Trophoblast cell (in vitro differentiated cells and primary cell): Measurements from ENCODE around the gene GGTLC1.
"Not testable (repeated sequence)": the region's sequence is repeated elsewhere in the genome, so short reads cannot be mapped to it uniquely, and the experiment has no call there.

ENCODE experiments used
- DNase-seq, 2 donors: peaks; one replicate each; pipeline ENCODE4 v3.0.0-alpha.2; 2016
- H2AFZ ChIP-seq: 2 replicates; pipeline ENCODE4 v1.6.1; 2013; ENCODE audit warnings: low read length, moderate library complexity, mild to moderate bottlenecking; ENCODE audit not compliant: insufficient read depth, poor library complexity
- H2AK5ac ChIP-seq: 2 replicates; pipeline ENCODE4 v1.6.1; 2013; ENCODE audit warnings: mild to moderate bottlenecking, low read length
- H2BK120ac ChIP-seq: 2 replicates; pipeline ENCODE4 v1.6.1; 2013; ENCODE audit warnings: low read length, mild to moderate bottlenecking, moderate library complexity; ENCODE audit not compliant: insufficient read depth, poor library complexity
- H2BK12ac ChIP-seq: 2 replicates; pipeline ENCODE4 v1.6.1; 2013; ENCODE audit warnings: mild to moderate bottlenecking, low read length, moderate library complexity
- H2BK5ac ChIP-seq: 2 replicates; pipeline ENCODE4 v1.6.1; 2013; ENCODE audit warnings: low read length, low read depth, moderate library complexity, mild to moderate bottlenecking; ENCODE audit not compliant: poor library complexity
- H3K14ac ChIP-seq: 2 replicates; pipeline ENCODE4 v1.6.1; 2013; ENCODE audit warnings: mild to moderate bottlenecking, low read length
- H3K18ac ChIP-seq: 2 replicates; pipeline ENCODE4 v1.6.1; 2013; ENCODE audit warnings: mild to moderate bottlenecking, low read length
- H3K23ac ChIP-seq: 2 replicates; pipeline ENCODE4 v1.6.1; 2013; ENCODE audit warnings: low read length
- H3K27ac ChIP-seq: 2 replicates; pipeline ENCODE4 v1.5.1; 2013; ENCODE audit warnings: low read depth, mild to moderate bottlenecking, inconsistent platforms, low read length, moderate library complexity
- H3K27me3 ChIP-seq: 2 replicates; pipeline ENCODE4 v1.6.1; 2013; ENCODE audit warnings: inconsistent platforms, mild to moderate bottlenecking, low read length, moderate library complexity; ENCODE audit not compliant: insufficient read depth
- H3K36me3 ChIP-seq, 2 experiments: 1 replicate in 1 of 2; 2 replicates in 1 of 2; pipeline ENCODE4 v1.6.1; 2013; ENCODE audit warnings: low read length in 2 of 2, mild to moderate bottlenecking in 2 of 2, moderate library complexity in 1 of 2; ENCODE audit not compliant: insufficient read depth in 2 of 2, control insufficient read depth in 1 of 2
- H3K4ac ChIP-seq: 2 replicates; pipeline ENCODE4 v1.6.1; 2013; ENCODE audit warnings: low read depth, mild to moderate bottlenecking, low read length, moderate library complexity
- H3K4me1 ChIP-seq, 2 experiments: 1 replicate in 1 of 2; 2 replicates in 1 of 2; pipeline ENCODE4 v1.6.1; 2013; ENCODE audit warnings: low read length in 2 of 2, mild to moderate bottlenecking in 2 of 2, moderate library complexity in 1 of 2; ENCODE audit not compliant: insufficient read depth in 2 of 2, control insufficient read depth in 1 of 2
- H3K4me2 ChIP-seq: 2 replicates; pipeline ENCODE4 v1.6.1; 2013; ENCODE audit warnings: inconsistent platforms, mild to moderate bottlenecking, low read length, moderate library complexity
- H3K4me3 ChIP-seq: 2 replicates; pipeline ENCODE4 v1.5.1; 2013; ENCODE audit warnings: mild to moderate bottlenecking, low read depth, low read length, inconsistent platforms
- H3K79me1 ChIP-seq: one replicate; pipeline ENCODE4 v1.6.1; 2013; ENCODE audit warnings: low read length
- H3K79me2 ChIP-seq: 2 replicates; pipeline ENCODE4 v1.6.1; 2013; ENCODE audit warnings: low read length, mild to moderate bottlenecking; ENCODE audit not compliant: control insufficient read depth, insufficient read depth, poor library complexity
- H3K9ac ChIP-seq: 2 replicates; pipeline ENCODE4 v1.6.1; 2013; ENCODE audit warnings: mild to moderate bottlenecking, low read length
- H3K9me3 ChIP-seq: 2 replicates; pipeline ENCODE4 v1.6.1; 2013; ENCODE audit warnings: low read depth, mild to moderate bottlenecking, control low read depth, inconsistent platforms, low read length; ENCODE audit not compliant: insufficient read depth
- H4K12ac ChIP-seq: 2 replicates; pipeline ENCODE4 v1.6.1; 2013; ENCODE audit warnings: low read depth, mild to moderate bottlenecking, low read length, moderate library complexity
- H4K8ac ChIP-seq: 2 replicates; pipeline ENCODE4 v1.6.1; 2013; ENCODE audit warnings: low read depth, mild to moderate bottlenecking, low read length, moderate library complexity
- H4K91ac ChIP-seq: one replicate; pipeline ENCODE4 v1.6.1; 2013; ENCODE audit warnings: low read depth, mild to moderate bottlenecking, low read length, moderate library complexity
- WGBS: extraction: QIAGEN DNeasy Blood & Tissue Kit; methylation state at CpG from one replicate; pipeline ENCODE4 v1.1.7; 2013; ENCODE audit warnings: missing lambda C conversion rate; ENCODE audit not compliant: insufficient read length, insufficient coverage; ENCODE audit errors: extremely low coverage; 5-methylcytosine and 5-hydroxymethylcytosine counted together

The GGTLC1 gene

DNA sequence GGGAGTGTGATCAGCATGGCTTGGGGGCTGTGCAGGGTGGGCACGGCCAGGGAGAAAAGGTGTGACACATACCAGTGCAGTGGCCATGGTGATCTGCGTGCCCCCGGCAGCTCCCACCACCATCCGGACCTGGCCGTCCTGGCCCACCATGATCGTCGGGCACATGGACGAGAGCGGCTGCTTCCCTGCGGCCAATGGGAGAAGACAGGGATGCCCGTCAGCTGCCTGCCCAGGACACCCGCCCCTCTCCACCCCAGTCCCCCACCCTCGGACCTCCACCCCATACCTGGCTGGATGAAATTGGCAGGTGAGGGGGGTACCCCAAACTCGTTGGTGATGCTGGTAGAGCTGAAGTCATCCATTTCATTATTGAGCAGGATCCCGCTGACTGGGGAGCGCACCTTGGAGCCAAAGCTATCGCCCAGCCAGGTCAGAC lies 2.8 kb downstream of the GGTLC1 start:
- H3K27me3 ChIP-seq, H3K27ac ChIP-seq: not testable (repeated sequence)

DNA sequence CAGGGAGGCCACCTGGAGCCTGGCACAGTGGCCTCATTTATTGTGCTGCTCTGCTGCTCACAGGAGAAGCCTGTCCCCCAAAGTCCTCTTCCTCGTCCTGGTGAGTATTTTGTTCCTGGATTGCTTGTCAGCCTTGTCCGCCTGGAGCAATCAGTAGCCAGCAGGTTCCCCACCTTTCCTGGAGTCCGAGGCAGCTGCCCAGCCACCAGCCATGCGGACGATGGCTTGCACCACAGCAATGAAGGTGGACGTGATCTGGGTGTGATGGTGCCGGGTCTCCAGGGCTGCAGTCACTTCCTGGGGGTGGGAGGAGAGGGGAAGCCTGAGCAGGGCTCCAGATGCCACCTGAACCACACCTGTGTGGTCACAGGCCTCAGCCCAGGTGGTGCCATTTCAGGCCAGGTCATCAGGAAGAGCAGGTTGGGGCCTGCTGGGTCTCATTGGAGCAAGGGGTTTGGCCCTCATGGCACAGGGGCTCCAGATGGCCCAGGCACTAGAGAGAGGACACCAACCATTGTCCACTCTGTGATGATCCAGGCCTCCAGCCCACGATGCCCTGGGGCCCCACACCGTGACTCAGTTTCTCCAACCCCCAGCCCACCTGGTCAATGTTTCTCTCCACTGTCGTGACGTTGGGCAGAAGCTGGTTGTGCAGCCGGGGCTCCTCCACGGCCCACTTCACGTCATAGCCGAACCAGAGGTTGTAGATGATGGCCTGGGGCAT lies 3.4 kb downstream of the GGTLC1 start:
- WGBS, result no CpG with 5 or more reads among the region's 15 CpGs
- DNase-seq, H3K4me2 ChIP-seq, H3K23ac ChIP-seq, H3K27ac ChIP-seq, H4K91ac ChIP-seq, H3K79me1 ChIP-seq, H3K27me3 ChIP-seq, H3K14ac ChIP-seq, H3K79me2 ChIP-seq, H3K18ac ChIP-seq, H3K4me1 ChIP-seq, H3K36me3 ChIP-seq, H2AK5ac ChIP-seq, H2BK120ac ChIP-seq, H3K4ac ChIP-seq, H4K12ac ChIP-seq, H3K9me3 ChIP-seq, H4K8ac ChIP-seq, H3K9ac ChIP-seq, H2AFZ ChIP-seq, H3K4me3 ChIP-seq, H2BK5ac ChIP-seq, H2BK12ac ChIP-seq: not testable (repeated sequence)

More for the DNA sequence above, 2.8 kb downstream of the GGTLC1 start:
- not testable (repeated sequence) for H4K8ac ChIP-seq, H3K4me1 ChIP-seq, H2BK5ac ChIP-seq, H3K9me3 ChIP-seq, H2BK12ac ChIP-seq, H4K91ac ChIP-seq, H3K14ac ChIP-seq, H3K18ac ChIP-seq, H3K4me3 ChIP-seq, H3K36me3 ChIP-seq, H3K79me1 ChIP-seq, H3K4me2 ChIP-seq, H2AK5ac ChIP-seq, H4K12ac ChIP-seq, H3K23ac ChIP-seq, H3K79me2 ChIP-seq, H3K9ac ChIP-seq, DNase-seq, H3K4ac ChIP-seq, H2BK120ac ChIP-seq, H2AFZ ChIP-seq
- no CpG with 5 or more reads among the region's 17 CpGs for WGBS

DNA sequence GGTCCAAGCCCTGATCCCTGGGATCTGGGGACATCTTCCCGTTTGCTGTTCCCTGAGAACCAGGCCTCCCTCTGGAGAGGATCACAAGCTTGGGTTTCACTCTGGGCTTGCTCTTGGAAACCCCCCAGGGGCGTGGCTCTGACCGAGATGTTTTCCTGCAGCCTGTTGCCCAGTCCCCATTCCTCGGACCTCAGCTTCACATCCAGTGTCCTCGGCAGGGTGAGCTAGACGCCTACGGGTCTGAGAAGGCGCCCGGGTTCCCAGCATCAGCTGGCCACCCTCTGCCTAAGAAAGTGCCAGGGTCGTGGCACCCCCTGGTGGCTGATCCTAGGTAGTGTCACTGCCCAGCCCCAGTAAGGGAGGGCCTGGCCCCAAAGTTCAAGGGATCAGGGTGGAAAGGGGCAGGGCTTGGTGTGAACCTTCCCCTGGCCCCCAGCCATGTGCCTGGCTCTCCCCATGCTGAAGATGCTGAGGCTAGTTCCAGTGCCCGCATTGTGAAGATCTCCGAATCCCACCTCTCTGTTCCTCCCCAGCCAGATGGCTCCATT lies 4.0 kb downstream of the GGTLC1 start:
- not testable (repeated sequence) for H3K9me3 ChIP-seq, H4K12ac ChIP-seq, DNase-seq, H2AK5ac ChIP-seq, H2BK12ac ChIP-seq, H3K18ac ChIP-seq, H3K79me1 ChIP-seq, H2AFZ ChIP-seq, H2BK120ac ChIP-seq, H3K4me1 ChIP-seq, H4K91ac ChIP-seq, H3K27me3 ChIP-seq, H3K4me2 ChIP-seq, H3K4me3 ChIP-seq, H3K36me3 ChIP-seq, H3K27ac ChIP-seq, H4K8ac ChIP-seq, H2BK5ac ChIP-seq, H3K14ac ChIP-seq, H3K79me2 ChIP-seq, H3K9ac ChIP-seq, H3K4ac ChIP-seq, H3K23ac ChIP-seq
- no CpG with 5 or more reads among the region's 12 CpGs for WGBS

DNA sequence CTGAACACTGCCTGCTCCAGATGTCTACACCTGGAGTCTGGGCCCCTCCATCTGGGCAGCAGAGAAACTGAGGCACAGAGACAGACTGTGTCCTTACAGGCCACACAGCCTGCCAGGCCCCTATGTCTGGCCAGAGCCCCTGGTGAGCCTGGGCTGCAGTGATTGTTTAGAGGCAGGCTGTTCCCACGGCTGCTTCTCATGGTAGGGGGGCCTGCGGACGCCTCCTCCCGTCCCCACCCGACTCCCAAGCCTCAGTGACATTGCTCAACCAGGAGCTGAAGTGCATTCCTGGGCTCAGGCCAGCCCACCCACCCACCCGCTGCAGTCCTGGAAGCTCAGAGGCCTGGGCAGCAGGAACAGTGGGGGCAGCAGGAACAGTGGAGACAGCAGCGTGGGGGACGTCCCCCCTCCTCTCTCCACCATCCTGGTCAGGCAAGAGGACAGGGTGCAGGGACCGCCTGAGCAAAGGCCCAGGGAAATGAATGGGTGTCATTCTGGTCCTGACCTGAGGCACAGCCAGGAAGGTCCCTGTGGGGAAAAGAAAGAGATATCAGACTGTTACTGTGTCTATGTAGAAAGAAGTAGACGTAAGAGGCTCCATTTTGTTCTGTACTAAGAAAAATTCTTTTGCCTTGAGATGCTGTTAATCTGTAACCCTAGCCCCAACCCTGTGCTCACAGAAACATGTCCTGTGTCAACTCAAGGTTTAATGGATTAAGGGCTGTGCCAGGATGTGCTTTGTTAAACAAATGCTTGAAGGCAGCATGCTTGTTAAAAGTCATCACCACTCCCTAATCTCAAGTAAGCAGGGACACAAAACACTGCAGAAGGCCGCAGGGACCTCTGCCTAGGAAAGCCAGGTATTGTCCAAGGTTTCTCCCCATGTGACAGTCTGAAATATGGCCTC lies 6.2 kb downstream of the GGTLC1 start:
- not testable (repeated sequence) for H3K4me3 ChIP-seq
- no CpG with 5 or more reads among the region's 11 CpGs for WGBS

More for the DNA sequence above, 6.2 kb downstream of the GGTLC1 start:
- H3K23ac ChIP-seq, DNase-seq, H4K91ac ChIP-seq, H3K27ac ChIP-seq, H2BK12ac ChIP-seq, H2AFZ ChIP-seq, H3K9me3 ChIP-seq, H3K27me3 ChIP-seq, H3K36me3 ChIP-seq, H3K18ac ChIP-seq, H3K79me2 ChIP-seq, H4K12ac ChIP-seq, H2BK5ac ChIP-seq, H4K8ac ChIP-seq, H3K4ac ChIP-seq, H2BK120ac ChIP-seq, H3K79me1 ChIP-seq, H3K14ac ChIP-seq, H2AK5ac ChIP-seq, H3K4me1 ChIP-seq, H3K9ac ChIP-seq, H3K4me2 ChIP-seq: not testable (repeated sequence)
